ENCODE results near the gene ROBO1. TPM values are rescaled to one million over a fixed set of nuclear protein-coding genes. Genes with fewer than 3 reads are reported as not detected.

ROBO1 gene
- total RNA-seq, 1 donor from 2014 or later, result 66.5 TPM

DNA sequence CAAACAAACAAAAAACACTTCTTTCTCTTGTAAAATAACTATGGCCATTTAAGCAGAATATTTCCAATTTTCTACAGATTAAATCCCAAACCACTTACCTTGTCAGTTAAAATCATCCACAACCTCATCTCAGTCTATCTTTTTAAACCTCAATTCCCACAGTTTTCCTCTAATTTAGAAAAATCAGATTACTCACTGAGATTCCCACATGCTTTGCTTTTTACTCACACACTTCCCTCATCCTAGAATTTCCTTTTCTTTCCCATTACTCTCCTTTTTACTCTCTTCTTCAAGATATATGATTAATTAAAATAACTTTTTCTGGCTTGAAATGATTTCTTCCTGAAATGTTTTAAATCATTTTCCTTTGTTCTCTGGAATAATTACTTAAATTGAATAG is 790.7 kb downstream of the ROBO1 start:
- Histone ChIP-seq H3K36me3 (no peaks in the 10 kb centered on the region), H3K27ac (no peak overlapping the region), H3K27me3 (no peaks in the 10 kb centered on the region), H3K4me1 (peaks cover 14% of the 10 kb centered on the region), H3K4me3 (no peak overlapping the region), H3K9me3 (no peaks in the 10 kb centered on the region)
- TF ChIP-seq, protein P1, sequence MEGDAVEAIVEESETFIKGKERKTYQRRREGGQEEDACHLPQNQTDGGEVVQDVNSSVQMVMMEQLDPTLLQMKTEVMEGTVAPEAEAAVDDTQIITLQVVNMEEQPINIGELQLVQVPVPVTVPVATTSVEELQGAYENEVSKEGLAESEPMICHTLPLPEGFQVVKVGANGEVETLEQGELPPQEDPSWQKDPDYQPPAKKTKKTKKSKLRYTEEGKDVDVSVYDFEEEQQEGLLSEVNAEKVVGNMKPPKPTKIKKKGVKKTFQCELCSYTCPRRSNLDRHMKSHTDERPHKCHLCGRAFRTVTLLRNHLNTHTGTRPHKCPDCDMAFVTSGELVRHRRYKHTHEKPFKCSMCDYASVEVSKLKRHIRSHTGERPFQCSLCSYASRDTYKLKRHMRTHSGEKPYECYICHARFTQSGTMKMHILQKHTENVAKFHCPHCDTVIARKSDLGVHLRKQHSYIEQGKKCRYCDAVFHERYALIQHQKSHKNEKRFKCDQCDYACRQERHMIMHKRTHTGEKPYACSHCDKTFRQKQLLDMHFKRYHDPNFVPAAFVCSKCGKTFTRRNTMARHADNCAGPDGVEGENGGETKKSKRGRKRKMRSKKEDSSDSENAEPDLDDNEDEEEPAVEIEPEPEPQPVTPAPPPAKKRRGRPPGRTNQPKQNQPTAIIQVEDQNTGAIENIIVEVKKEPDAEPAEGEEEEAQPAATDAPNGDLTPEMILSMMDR (IDR thresholded peaks at IDR 0.05), result no peak
- TF ChIP-seq POLR2AphosphoS5 (IDR thresholded peaks at IDR 0.05; ENCODE audit: insufficient read depth in 1 of 2, low read depth in 1 of 2) (no peak), POLR2A (IDR thresholded peaks at IDR 0.05) (no peak)
- DNase-seq (ENCODE audit: extremely low spot score in 2 of 2), result no peak
- intact Hi-C loops (cut with DNase I), result no loop called here

DNA sequence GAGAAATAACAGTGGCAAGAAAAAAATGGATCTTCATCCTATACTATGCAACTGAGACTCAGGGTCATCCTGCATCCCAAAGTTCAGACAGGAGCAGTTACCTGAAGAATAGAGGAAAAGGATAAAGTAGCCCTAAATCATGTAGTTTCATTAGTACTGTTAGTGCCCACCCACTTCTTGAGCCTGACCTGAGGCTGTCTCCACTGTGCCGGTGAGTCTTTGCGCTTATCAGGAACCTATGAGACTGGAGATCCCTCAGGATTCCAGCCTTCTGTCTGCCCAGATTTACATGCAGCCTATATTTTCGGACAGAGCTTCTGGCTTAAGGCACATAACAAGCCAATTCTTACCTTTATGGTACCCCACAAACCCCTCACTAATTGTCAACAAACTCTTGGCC is 791.6 kb downstream of the ROBO1 start:
- intact Hi-C loops (cut with DNase I), result no loop called here
- no peaks in the 10 kb centered on the region for H3K9me3 ChIP-seq
- H3K27ac ChIP-seq, result no peak overlapping the region
- peaks cover 14% of the 10 kb centered on the region for H3K4me1 ChIP-seq
- no peaks in the 10 kb centered on the region for H3K27me3 ChIP-seq
- no peaks in the 10 kb centered on the region for H3K36me3 ChIP-seq
- no peak for TF ChIP-seq POLR2A (IDR thresholded peaks at IDR 0.05)
- TF ChIP-seq POLR2AphosphoS5 (IDR thresholded peaks at IDR 0.05; ENCODE audit: insufficient read depth in 1 of 2, low read depth in 1 of 2), result no peak
- TF ChIP-seq, protein P1 (IDR thresholded peaks at IDR 0.05), result no peak
- no peak for DNase-seq (ENCODE audit: extremely low spot score in 2 of 2)
- H3K4me3 ChIP-seq, result no peak overlapping the region

DNA sequence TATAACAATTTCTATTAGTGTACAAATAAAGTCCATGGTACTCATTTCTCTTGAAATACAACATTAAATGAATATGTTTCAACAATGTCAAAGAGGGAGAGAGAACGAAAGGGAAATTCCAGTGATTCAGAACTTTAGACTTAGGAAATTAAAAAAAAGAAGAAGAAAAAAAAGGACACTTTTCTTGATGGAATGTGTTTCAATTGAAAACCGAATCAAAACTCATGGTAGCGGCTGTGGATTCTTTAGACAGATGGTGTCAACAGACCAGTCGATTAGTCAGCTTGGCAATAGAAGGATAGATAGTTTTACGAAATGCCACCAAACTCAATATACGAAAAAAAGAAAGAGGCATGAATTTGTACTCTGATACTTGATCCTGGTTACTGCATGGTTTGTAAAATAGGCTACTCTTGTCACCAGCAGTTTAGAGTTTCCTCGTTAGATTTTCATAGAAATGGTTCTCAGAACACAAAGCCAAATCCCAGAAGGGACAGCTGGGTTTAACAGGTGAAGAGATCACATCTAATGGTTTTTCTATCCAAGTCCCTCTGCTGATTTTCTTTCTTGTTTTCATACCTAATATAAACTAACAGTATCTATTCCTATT is 793.5 kb downstream of the ROBO1 start:
- Histone ChIP-seq H3K4me3 (no peak overlapping the region), H3K27ac (no peak overlapping the region), H3K4me1 (peaks cover 8% of the 10 kb centered on the region), H3K27me3 (no peaks in the 10 kb centered on the region), H3K36me3 (no peaks in the 10 kb centered on the region), H3K9me3 (no peaks in the 10 kb centered on the region)
- no peak for TF ChIP-seq POLR2A (IDR thresholded peaks at IDR 0.05)
- TF ChIP-seq, protein P1 (IDR thresholded peaks at IDR 0.05), result no peak
- intact Hi-C loops (cut with DNase I), result no loop called here
- no peak for DNase-seq (ENCODE audit: extremely low spot score in 2 of 2)

GRCh38 chr3:78972617-78973301 is 795.0 kb downstream of the ROBO1 start:
- Histone ChIP-seq H3K36me3 (no peaks in the 10 kb centered on the region), H3K9me3 (no peaks in the 10 kb centered on the region), H3K27ac (no peak overlapping the region), H3K27me3 (no peaks in the 10 kb centered on the region), H3K4me1 (no peaks in the 10 kb centered on the region), H3K4me3 (no peak overlapping the region)
- intact Hi-C loops (cut with DNase I), result no loop called here
- TF ChIP-seq POLR2A (IDR thresholded peaks at IDR 0.05) (no peak), POLR2AphosphoS5 (IDR thresholded peaks at IDR 0.05; ENCODE audit: insufficient read depth in 1 of 2, low read depth in 1 of 2) (no peak)
- TF ChIP-seq, protein P1 (IDR thresholded peaks at IDR 0.05), result no peak
- no peak for DNase-seq (ENCODE audit: extremely low spot score in 2 of 2)

GRCh38 chr3:78970656-78971055 is 797.1 kb downstream of the ROBO1 start:
- Histone ChIP-seq H3K27ac (no peak overlapping the region), H3K4me1 (no peaks in the 10 kb centered on the region), H3K27me3 (no peaks in the 10 kb centered on the region), H3K36me3 (no peaks in the 10 kb centered on the region), H3K9me3 (no peaks in the 10 kb centered on the region), H3K4me3 (no peak overlapping the region)
- no peak for TF ChIP-seq POLR2A (IDR thresholded peaks at IDR 0.05)
- TF ChIP-seq, protein P1 (IDR thresholded peaks at IDR 0.05), result no peak
- TF ChIP-seq POLR2AphosphoS5 (IDR thresholded peaks at IDR 0.05; ENCODE audit: insufficient read depth in 1 of 2, low read depth in 1 of 2), result no peak
- no peak for DNase-seq (ENCODE audit: extremely low spot score in 2 of 2)
- intact Hi-C loops (cut with DNase I), result no loop called here

Data from vagina (tissue), 2 donors.